SK-N-SH treated with all-trans-retinoic acid at 6 μM for 48 hours (cell line): ENCODE data around the gene CRHR1.

Source experiments
- ATAC-seq: fragments of 200-7000 bp; cut with Tn5 transposase; 3 replicates; pipeline ENCODE4 v1.9.1; 2020; ENCODE audit warnings: mild to moderate bottlenecking, moderate library complexity
- ARNTL ChIP-seq: fragments of 450-650 bp; formaldehyde crosslinking; IDR thresholded peaks from 2 replicates; pipeline ENCODE4 v1.5.0; 2020; ENCODE audit warnings: low read depth, mild to moderate bottlenecking, moderate library complexity, borderline replicate concordance
- CREB5 ChIP-seq: fragments of 250-450 bp; sonication (Bioruptor Pico); IDR thresholded peaks from 2 replicates; pipeline ENCODE4 v1.5.1; 2020; ENCODE audit warnings: low read depth, mild to moderate bottlenecking, moderate library complexity
- CSDC2 ChIP-seq: fragments of 250-450 bp; sonication (Bioruptor Pico); IDR thresholded peaks from 2 replicates; pipeline ENCODE4 v1.5.0; 2020; ENCODE audit warnings: mild to moderate bottlenecking, moderate library complexity
- CSRNP3 ChIP-seq: fragments of 250-450 bp; sonication (Bioruptor Pico); IDR thresholded peaks from 2 replicates; pipeline ENCODE4 v1.5.1; 2021; ENCODE audit warnings: mild to moderate bottlenecking, moderate library complexity
- ESRRG ChIP-seq: fragments of 250-450 bp; sonication (Bioruptor Pico); IDR thresholded peaks from 2 replicates; pipeline ENCODE4 v1.6.1; 2021; ENCODE audit warnings: mild to moderate bottlenecking
- GLIS3 ChIP-seq: fragments of 250-450 bp; sonication (Bioruptor Pico); IDR thresholded peaks from 2 replicates; pipeline ENCODE4 v1.5.0; 2020; ENCODE audit warnings: mild to moderate bottlenecking, moderate library complexity
- ISL1 ChIP-seq: fragments of 250-450 bp; sonication (Bioruptor Pico); IDR thresholded peaks from 2 replicates; pipeline ENCODE4 v2.1.2; 2022; ENCODE audit warnings: mild to moderate bottlenecking, moderate library complexity
- OSR1 ChIP-seq: fragments of 250-450 bp; sonication (Bioruptor Pico); IDR thresholded peaks from 2 replicates; pipeline ENCODE4 v1.8.0; 2022; ENCODE audit warnings: moderate library complexity, mild to moderate bottlenecking, inconsistent platforms
- POU6F1 ChIP-seq: fragments of 250-450 bp; sonication (Bioruptor Pico); IDR thresholded peaks from 2 replicates; pipeline ENCODE4 v1.8.0; 2021; ENCODE audit warnings: low read depth, mild to moderate bottlenecking, moderate library complexity, borderline replicate concordance
- PPARA ChIP-seq: fragments of 250-450 bp; sonication (Bioruptor Pico); IDR thresholded peaks from 2 replicates; pipeline ENCODE4 v1.5.0; 2020; ENCODE audit warnings: mild to moderate bottlenecking, borderline replicate concordance
- RARB ChIP-seq: fragments of 250-450 bp; sonication (Bioruptor Pico); IDR thresholded peaks from 2 replicates; pipeline ENCODE4 v1.8.0; 2021; ENCODE audit warnings: mild to moderate bottlenecking, moderate library complexity
- TCF4 ChIP-seq: fragments of 250-450 bp; sonication (Bioruptor Pico); IDR thresholded peaks from 2 replicates; pipeline ENCODE4 v1.8.0; 2021; ENCODE audit warnings: mild to moderate bottlenecking, moderate library complexity, borderline replicate concordance
- TOX ChIP-seq: fragments of 250-450 bp; sonication (Bioruptor Pico); IDR thresholded peaks from 2 replicates; pipeline ENCODE4 v1.8.0; 2021; ENCODE audit warnings: mild to moderate bottlenecking, moderate library complexity, borderline replicate concordance
- TSHZ2 ChIP-seq: fragments of 250-450 bp; sonication (Bioruptor Pico); IDR thresholded peaks from 2 replicates; pipeline ENCODE4 v1.5.0; 2020; ENCODE audit warnings: mild to moderate bottlenecking, moderate library complexity
- ZC3H10 ChIP-seq: fragments of 250-450 bp; sonication (Bioruptor Pico); IDR thresholded peaks from 2 replicates; pipeline ENCODE4 v1.5.1; 2021; ENCODE audit warnings: mild to moderate bottlenecking, moderate library complexity
- ZFP3 ChIP-seq: fragments of 250-450 bp; sonication (Bioruptor Pico); IDR thresholded peaks from 2 replicates; pipeline ENCODE4 v1.5.0; 2020; ENCODE audit warnings: mild to moderate bottlenecking, moderate library complexity
- ZFP30 ChIP-seq: fragments of 450-650 bp; formaldehyde crosslinking; IDR thresholded peaks from 2 replicates; pipeline ENCODE4 v1.5.0; 2022; ENCODE audit warnings: mild to moderate bottlenecking, moderate library complexity
- ZNF565 ChIP-seq: fragments of 450-650 bp; formaldehyde crosslinking; conservative IDR thresholded peaks from 2 replicates; pipeline ENCODE4 v1.5.0; 2020; ENCODE audit warnings: low read depth, mild to moderate bottlenecking, moderate library complexity
- ZNF70 ChIP-seq: fragments of 450-650 bp; formaldehyde crosslinking; IDR thresholded peaks from 2 replicates; pipeline ENCODE4 v1.5.0; 2020; ENCODE audit warnings: mild to moderate bottlenecking, moderate library complexity
- ZNF8 ChIP-seq: fragments of 450-650 bp; formaldehyde crosslinking; IDR thresholded peaks from 2 replicates; pipeline ENCODE4 v1.5.0; 2020; ENCODE audit warnings: mild to moderate bottlenecking, moderate library complexity
- TF ChIP-seq, protein P1 (sequence below): fragments of 250-450 bp; sonication (Bioruptor Pico); IDR thresholded peaks from 2 replicates; pipeline ENCODE4 v1.8.0; 2020; ENCODE audit warnings: mild to moderate bottlenecking, moderate library complexity, borderline replicate concordance

CRHR1 gene

GRCh38 chr17:45747911-45748310 is 36.2 kb upstream of the CRHR1 start:
- TF ChIP-seq PPARA (CRISPR knock-in tag) (no peak), ZNF8 (CRISPR knock-in tag) (no peak), CSRNP3 (CRISPR knock-in tag) (no peak), TCF4 (CRISPR knock-in tag) (no peak), TSHZ2 (no peak), ZC3H10 (CRISPR knock-in tag) (no peak), ARNTL (CRISPR knock-in tag) (no peak), ISL1 (CRISPR knock-in tag) (no peak), OSR1 (CRISPR knock-in tag) (no peak), ESRRG (CRISPR knock-in tag) (no peak), TOX (no peak), ZFP30 (CRISPR knock-in tag) (no peak), GLIS3 (no peak)
- ATAC-seq, result no peak; the same call in 2 of the 3 replicates

DNA sequence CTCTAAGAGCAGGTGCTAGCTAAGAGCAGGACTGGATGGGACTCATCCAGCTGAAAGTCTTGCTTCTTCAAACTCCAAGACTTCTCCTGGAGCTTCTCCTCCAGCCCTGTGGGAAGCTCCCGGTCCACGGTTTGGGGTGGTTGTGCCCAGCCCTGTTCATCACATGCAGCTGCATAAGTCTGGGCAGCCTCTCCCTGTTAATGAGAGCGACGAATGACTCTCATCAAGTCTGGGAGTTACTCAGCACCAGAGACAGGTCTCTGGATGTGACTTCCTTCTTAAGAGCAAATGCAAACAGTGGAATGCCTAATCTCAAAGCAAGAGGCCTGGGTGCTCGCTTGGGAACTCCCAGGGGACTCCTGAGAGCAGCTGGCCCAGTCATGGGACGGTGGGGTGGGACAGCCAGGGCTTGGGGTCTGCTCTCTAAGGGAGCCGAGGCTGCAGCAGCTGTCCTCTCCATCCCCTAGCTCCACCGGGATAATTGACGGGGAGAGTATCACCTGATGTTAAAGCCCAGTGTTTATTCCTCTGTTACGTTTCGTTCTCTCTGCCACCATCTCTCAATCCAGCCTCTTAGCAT is 35.3 kb upstream of the CRHR1 start:
- no peak for ATAC-seq

More for the DNA sequence above, 35.3 kb upstream of the CRHR1 start:
- no peak for TF ChIP-seq ESRRG (CRISPR knock-in tag)
- no peak for TF ChIP-seq PPARA (CRISPR knock-in tag)
- TF ChIP-seq ZC3H10 (CRISPR knock-in tag), result no peak
- TF ChIP-seq, protein P1, sequence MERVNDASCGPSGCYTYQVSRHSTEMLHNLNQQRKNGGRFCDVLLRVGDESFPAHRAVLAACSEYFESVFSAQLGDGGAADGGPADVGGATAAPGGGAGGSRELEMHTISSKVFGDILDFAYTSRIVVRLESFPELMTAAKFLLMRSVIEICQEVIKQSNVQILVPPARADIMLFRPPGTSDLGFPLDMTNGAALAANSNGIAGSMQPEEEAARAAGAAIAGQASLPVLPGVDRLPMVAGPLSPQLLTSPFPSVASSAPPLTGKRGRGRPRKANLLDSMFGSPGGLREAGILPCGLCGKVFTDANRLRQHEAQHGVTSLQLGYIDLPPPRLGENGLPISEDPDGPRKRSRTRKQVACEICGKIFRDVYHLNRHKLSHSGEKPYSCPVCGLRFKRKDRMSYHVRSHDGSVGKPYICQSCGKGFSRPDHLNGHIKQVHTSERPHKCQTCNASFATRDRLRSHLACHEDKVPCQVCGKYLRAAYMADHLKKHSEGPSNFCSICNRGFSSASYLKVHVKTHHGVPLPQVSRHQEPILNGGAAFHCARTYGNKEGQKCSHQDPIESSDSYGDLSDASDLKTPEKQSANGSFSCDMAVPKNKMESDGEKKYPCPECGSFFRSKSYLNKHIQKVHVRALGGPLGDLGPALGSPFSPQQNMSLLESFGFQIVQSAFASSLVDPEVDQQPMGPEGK (CRISPR knock-in tag), result no peak
- TF ChIP-seq CSRNP3 (CRISPR knock-in tag), result no peak
- no peak for TF ChIP-seq GLIS3
- TF ChIP-seq ZFP3, result no peak
- TF ChIP-seq ZFP30 (CRISPR knock-in tag), result no peak
- no peak for TF ChIP-seq TOX
- no peak for TF ChIP-seq TSHZ2
- no peak for TF ChIP-seq ZNF8 (CRISPR knock-in tag)
- TF ChIP-seq ARNTL (CRISPR knock-in tag), result no peak
- no peak for TF ChIP-seq ZNF565 (CRISPR knock-in tag)
- TF ChIP-seq ISL1 (CRISPR knock-in tag), result no peak
- TF ChIP-seq CREB5, result no peak
- TF ChIP-seq RARB (CRISPR knock-in tag), result no peak
- no peak for TF ChIP-seq ZNF70
- TF ChIP-seq CSDC2 (CRISPR knock-in tag), result no peak
- no peak for TF ChIP-seq POU6F1 (CRISPR knock-in tag)
- no peak for TF ChIP-seq OSR1 (CRISPR knock-in tag)
